Measurements from ENCODE around the gene PPIG. TPM values are rescaled to one million over a fixed set of nuclear protein-coding genes. Genes with fewer than 3 reads are reported as not detected.
A peak's percentile ranks its signal among the peaks of the same experiment; 100 is the strongest.
"Not testable (repeated sequence)": the region's sequence is repeated elsewhere in the genome, so short reads cannot be mapped to it uniquely, and the experiment has no call there.

PPIG gene
- total RNA-seq, 1 donor from 2014 or later = 88.4 TPM

DNA sequence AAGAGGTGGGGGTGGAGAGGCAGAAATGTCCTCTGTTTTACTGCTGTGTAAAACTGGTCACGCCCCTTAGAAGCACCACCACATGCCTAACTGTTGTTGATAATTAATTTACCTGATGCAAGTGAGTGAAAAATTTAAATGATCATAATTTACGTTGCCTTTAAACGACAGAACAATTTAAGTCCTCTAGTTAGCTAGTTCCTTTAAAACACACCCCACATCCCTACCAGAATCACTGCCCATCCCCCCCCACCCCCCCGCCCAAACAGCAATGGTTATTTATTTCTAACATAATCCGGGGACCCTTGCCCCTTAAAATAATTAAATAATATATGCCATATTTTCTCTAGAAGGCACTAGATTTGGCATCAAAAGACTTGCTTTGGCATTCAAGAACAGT is 633 bp upstream of the PPIG start:
- DNase-seq (ENCODE audit: low spot score) = no peak
- Mint-ChIP-seq H3K4me1 (peaks cover 11% of the 10 kb centered on the region), H3K9me3 (peaks cover 17% of the 10 kb centered on the region), H3K36me3 (peaks cover 8% of the 10 kb centered on the region), H3K27ac (no peak overlapping the region), H3K4me3 (peak overlapping the region; percentile 100), H3K27me3 (ENCODE audit: insufficient read depth, low read depth) (peaks cover 6% of the 10 kb centered on the region)
- H3K4me2 ChIP-seq = no peak overlapping the region
- H2AFZ ChIP-seq (replicated peaks) = peak overlapping the region; percentile 96
- no peaks in the 10 kb centered on the region for H3K36me3 ChIP-seq
- no peak overlapping the region for H3K9ac ChIP-seq
- no peaks in the 10 kb centered on the region for H3K9me3 ChIP-seq (ENCODE audit: low read depth)
- no peak for TF ChIP-seq EZH2phosphoT487 (IDR thresholded peaks at IDR 0.05)
- TF ChIP-seq, protein P1, sequence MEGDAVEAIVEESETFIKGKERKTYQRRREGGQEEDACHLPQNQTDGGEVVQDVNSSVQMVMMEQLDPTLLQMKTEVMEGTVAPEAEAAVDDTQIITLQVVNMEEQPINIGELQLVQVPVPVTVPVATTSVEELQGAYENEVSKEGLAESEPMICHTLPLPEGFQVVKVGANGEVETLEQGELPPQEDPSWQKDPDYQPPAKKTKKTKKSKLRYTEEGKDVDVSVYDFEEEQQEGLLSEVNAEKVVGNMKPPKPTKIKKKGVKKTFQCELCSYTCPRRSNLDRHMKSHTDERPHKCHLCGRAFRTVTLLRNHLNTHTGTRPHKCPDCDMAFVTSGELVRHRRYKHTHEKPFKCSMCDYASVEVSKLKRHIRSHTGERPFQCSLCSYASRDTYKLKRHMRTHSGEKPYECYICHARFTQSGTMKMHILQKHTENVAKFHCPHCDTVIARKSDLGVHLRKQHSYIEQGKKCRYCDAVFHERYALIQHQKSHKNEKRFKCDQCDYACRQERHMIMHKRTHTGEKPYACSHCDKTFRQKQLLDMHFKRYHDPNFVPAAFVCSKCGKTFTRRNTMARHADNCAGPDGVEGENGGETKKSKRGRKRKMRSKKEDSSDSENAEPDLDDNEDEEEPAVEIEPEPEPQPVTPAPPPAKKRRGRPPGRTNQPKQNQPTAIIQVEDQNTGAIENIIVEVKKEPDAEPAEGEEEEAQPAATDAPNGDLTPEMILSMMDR (IDR thresholded peaks at IDR 0.05) = no peak
- TF ChIP-seq EZH2 (IDR thresholded peaks at IDR 0.05) = no peak
- peaks cover 14% of the 10 kb centered on the region for H3F3A ChIP-seq (ENCODE audit: low read depth)
- peaks cover 10% of the 10 kb centered on the region for H3K4me1 ChIP-seq
- H3K27me3 ChIP-seq = peaks cover 12% of the 10 kb centered on the region
- H3K4me3 ChIP-seq = no peak overlapping the region
- peaks cover 43% of the 10 kb centered on the region for H3K79me2 ChIP-seq (ENCODE audit: low read depth)
- peaks cover 16% of the 10 kb centered on the region for H4K20me1 ChIP-seq (ENCODE audit: low read depth)
- no peak overlapping the region for H3K27ac ChIP-seq

DNA sequence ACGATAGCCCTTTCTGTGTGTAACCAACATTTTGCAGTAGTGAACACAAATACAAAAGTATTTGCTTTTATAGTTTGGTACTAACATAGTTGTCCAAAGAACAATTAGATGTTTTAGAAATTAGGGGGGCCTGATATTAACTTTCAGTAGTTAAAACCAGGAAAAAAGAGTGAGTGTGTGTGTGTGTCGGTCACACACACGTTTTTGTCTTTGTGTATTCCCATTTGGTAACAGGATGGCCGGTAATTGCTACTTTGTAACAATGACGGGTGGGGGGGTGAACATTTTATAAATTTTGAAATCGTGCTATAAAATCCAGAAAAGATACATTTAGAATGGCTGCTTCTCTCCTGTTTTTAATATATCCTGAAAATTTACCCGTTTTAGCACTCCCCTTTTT is 1.5 kb downstream of the PPIG start:
- H3K27ac ChIP-seq = no peak overlapping the region
- H3K36me3 ChIP-seq = no peaks in the 10 kb centered on the region
- peaks cover 16% of the 10 kb centered on the region for H4K20me1 ChIP-seq (ENCODE audit: low read depth)
- H3F3A ChIP-seq (ENCODE audit: low read depth) = peaks cover 14% of the 10 kb centered on the region
- no peaks in the 10 kb centered on the region for H3K27me3 ChIP-seq
- Mint-ChIP-seq H3K9me3 (peaks cover 26% of the 10 kb centered on the region), H3K36me3 (peaks cover 17% of the 10 kb centered on the region), H3K27me3 (ENCODE audit: insufficient read depth, low read depth) (peaks cover 4% of the 10 kb centered on the region), H3K4me3 (peak overlapping the region; percentile 100), H3K4me1 (peaks cover 11% of the 10 kb centered on the region), H3K27ac (peak overlapping the region; percentile 99)
- H2AFZ ChIP-seq (replicated peaks) = no peak overlapping the region
- peak overlapping the region; percentile 79 for H3K9ac ChIP-seq
- peak overlapping the region; percentile 75 for H3K4me3 ChIP-seq
- H3K9me3 ChIP-seq (ENCODE audit: low read depth) = no peaks in the 10 kb centered on the region
- peaks cover 65% of the 10 kb centered on the region for H3K79me2 ChIP-seq (ENCODE audit: low read depth)
- peak overlapping the region; percentile 97 for H3K4me2 ChIP-seq
- DNase-seq (ENCODE audit: low spot score) = no peak
- TF ChIP-seq EZH2phosphoT487 (IDR thresholded peaks at IDR 0.05) (no peak), EZH2 (IDR thresholded peaks at IDR 0.05) (no peak)
- TF ChIP-seq, protein P1 (IDR thresholded peaks at IDR 0.05) = no peak
- peaks cover 10% of the 10 kb centered on the region for H3K4me1 ChIP-seq

DNA sequence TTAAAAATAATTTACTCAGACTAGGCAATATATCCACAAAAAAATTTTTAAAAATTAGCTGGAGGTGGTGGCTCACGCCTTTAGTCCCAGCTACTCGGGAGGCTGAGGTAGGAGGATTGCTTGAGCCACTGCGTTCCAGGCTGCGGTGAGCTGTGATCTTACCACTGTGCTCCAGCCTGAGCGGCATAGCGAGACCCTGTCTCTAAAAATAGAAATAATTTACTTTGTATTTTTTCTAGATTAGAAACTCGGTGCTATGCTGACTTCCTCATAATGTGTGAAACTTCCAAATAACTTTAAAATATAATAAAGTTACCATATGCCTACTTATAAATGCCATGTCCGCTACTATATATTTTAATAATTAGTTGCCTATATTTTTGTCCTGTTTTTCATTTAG is 6.7 kb downstream of the PPIG start:
- H4K20me1 ChIP-seq (ENCODE audit: low read depth) = peaks cover 30% of the 10 kb centered on the region
- peaks cover 100% of the 10 kb centered on the region for H3K79me2 ChIP-seq (ENCODE audit: low read depth)
- Mint-ChIP-seq H3K36me3 (peaks cover 20% of the 10 kb centered on the region), H3K4me1 (peaks cover 7% of the 10 kb centered on the region), H3K27ac (no peak overlapping the region), H3K4me3 (no peak overlapping the region), H3K9me3 (peaks cover 9% of the 10 kb centered on the region), H3K27me3 (ENCODE audit: insufficient read depth, low read depth) (no peaks in the 10 kb centered on the region)
- H3K9me3 ChIP-seq (ENCODE audit: low read depth) = no peaks in the 10 kb centered on the region
- H2AFZ ChIP-seq (replicated peaks) = no peak overlapping the region
- H3K4me2 ChIP-seq = no peak overlapping the region
- peaks cover 6% of the 10 kb centered on the region for H3K4me1 ChIP-seq
- H3K27ac ChIP-seq = no peak overlapping the region
- no peaks in the 10 kb centered on the region for H3K36me3 ChIP-seq
- TF ChIP-seq, protein P1 (IDR thresholded peaks at IDR 0.05) = no peak
- TF ChIP-seq EZH2 (IDR thresholded peaks at IDR 0.05) (no peak), EZH2phosphoT487 (IDR thresholded peaks at IDR 0.05) (no peak)
- H3K4me3 ChIP-seq = no peak overlapping the region
- H3K9ac ChIP-seq = no peak overlapping the region
- no peaks in the 10 kb centered on the region for H3F3A ChIP-seq (ENCODE audit: low read depth)
- no peak for DNase-seq (ENCODE audit: low spot score)
- no peaks in the 10 kb centered on the region for H3K27me3 ChIP-seq

DNA sequence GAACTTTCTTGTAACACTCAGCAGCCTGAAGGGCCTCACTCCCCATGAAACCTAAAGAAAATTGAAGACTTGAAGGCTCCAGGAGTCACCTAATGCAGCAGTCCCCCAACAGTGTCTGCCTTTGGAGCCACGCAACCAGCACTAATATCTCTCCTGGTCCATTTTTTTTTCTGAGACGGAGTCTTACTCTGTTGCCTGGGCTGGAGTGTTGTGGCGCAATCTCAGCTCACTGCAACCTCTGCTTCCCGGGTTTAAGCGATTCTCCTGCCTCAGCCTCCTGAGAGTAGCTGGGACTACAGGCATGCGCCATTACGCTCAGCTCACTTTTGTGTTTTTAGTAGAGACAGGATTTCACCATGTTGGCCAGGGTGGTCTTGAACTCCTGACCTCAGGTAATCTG is 12.4 kb downstream of the PPIG start:
- H3K27me3 ChIP-seq; H2AFZ ChIP-seq (replicated peaks); H3K4me3 ChIP-seq; H3K4me3 Mint-ChIP-seq; H3K9me3 ChIP-seq (ENCODE audit: low read depth); H3K9ac ChIP-seq; H3K4me2 ChIP-seq; H3K36me3 ChIP-seq; H3K4me1 Mint-ChIP-seq; H3K4me1 ChIP-seq; H3K27me3 Mint-ChIP-seq (ENCODE audit: insufficient read depth, low read depth); DNase-seq (ENCODE audit: low spot score); H3K9me3 Mint-ChIP-seq; H3F3A ChIP-seq (ENCODE audit: low read depth); H3K27ac Mint-ChIP-seq; H3K27ac ChIP-seq; H3K36me3 Mint-ChIP-seq: not testable (repeated sequence)
- H3K79me2 ChIP-seq (ENCODE audit: low read depth) = peaks cover 100% of the 10 kb centered on the region
- H4K20me1 ChIP-seq (ENCODE audit: low read depth) = peaks cover 62% of the 10 kb centered on the region
